Measurements from ENCODE around the gene SCEL.
A peak's percentile ranks its signal among the peaks of the same experiment; 100 is the strongest.

Gene SCEL

GRCh38 chr13:77544355-77544754 is 8.8 kb downstream of the SCEL start:
- DNase-seq (ENCODE audit: low read depth in 1 of 2, low spot score in 1 of 2): no peak
- H3K4me3 ChIP-seq (replicated peaks; ENCODE audit: insufficient read depth, low read length): no peak overlapping the region
- no peaks in the 10 kb centered on the region for H3K27me3 ChIP-seq (ENCODE audit: insufficient read depth, poor library complexity, severe bottlenecking)
- no peak overlapping the region for H3K27ac ChIP-seq (replicated peaks)
- no peak for TF ChIP-seq GABPA (IDR thresholded peaks at IDR 0.05; ENCODE audit: low read depth)
- no peak for TF ChIP-seq CTCF (IDR thresholded peaks at IDR 0.05; ENCODE audit: insufficient read depth, low read length)
- TF ChIP-seq POLR2AphosphoS5 (IDR thresholded peaks at IDR 0.05; ENCODE audit: low read depth): no peak
- no peak for TF ChIP-seq REST (IDR thresholded peaks at IDR 0.05; ENCODE audit: insufficient replicate concordance, low read depth)
- TF ChIP-seq SPI1 (IDR thresholded peaks at IDR 0.05; ENCODE audit: borderline replicate concordance, low read depth): no peak

GRCh38 chr13:77544758-77545338 is 9.3 kb downstream of the SCEL start:
- Histone ChIP-seq H3K27ac (replicated peaks) (no peak overlapping the region), H3K4me3 (replicated peaks; ENCODE audit: insufficient read depth, low read length) (no peak overlapping the region), H3K27me3 (ENCODE audit: insufficient read depth, poor library complexity, severe bottlenecking) (no peaks in the 10 kb centered on the region)
- no peak for DNase-seq (ENCODE audit: low read depth in 1 of 2, low spot score in 1 of 2)
- TF ChIP-seq SPI1 (IDR thresholded peaks at IDR 0.05; ENCODE audit: borderline replicate concordance, low read depth) (peak; percentile 58; the same call in 1 of the 2 replicates), CTCF (IDR thresholded peaks at IDR 0.05; ENCODE audit: insufficient read depth, low read length) (no peak), GABPA (IDR thresholded peaks at IDR 0.05; ENCODE audit: low read depth) (no peak)

GRCh38 chr13:77545626-77546412 is 10.3 kb downstream of the SCEL start:
- H3K4me3 ChIP-seq (replicated peaks; ENCODE audit: insufficient read depth, low read length): no peak overlapping the region
- no peak for DNase-seq (ENCODE audit: low read depth in 1 of 2, low spot score in 1 of 2)
- TF ChIP-seq GABPA (IDR thresholded peaks at IDR 0.05; ENCODE audit: low read depth) (no peak), SPI1 (IDR thresholded peaks at IDR 0.05; ENCODE audit: borderline replicate concordance, low read depth) (no peak), CTCF (IDR thresholded peaks at IDR 0.05; ENCODE audit: insufficient read depth, low read length) (no peak), REST (IDR thresholded peaks at IDR 0.05; ENCODE audit: insufficient replicate concordance, low read depth) (no peak), POLR2AphosphoS5 (IDR thresholded peaks at IDR 0.05; ENCODE audit: low read depth) (no peak)

More at GRCh38 chr13:77545626-77546412, 10.3 kb downstream of the SCEL start:
- no peaks in the 10 kb centered on the region for H3K27me3 ChIP-seq (ENCODE audit: insufficient read depth, poor library complexity, severe bottlenecking)
- no peak overlapping the region for H3K27ac ChIP-seq (replicated peaks)
